NCI-H1105 treated with DMSO at 0.1 percent for 48 hours (cell line): ENCODE results near the gene BARX1.

ENCODE experiments used
- DNase-seq: peaks from one replicate; lab custom pipeline; 2025; lab: John Stamatoyannopoulos, UW

The BARX1 gene

DNA sequence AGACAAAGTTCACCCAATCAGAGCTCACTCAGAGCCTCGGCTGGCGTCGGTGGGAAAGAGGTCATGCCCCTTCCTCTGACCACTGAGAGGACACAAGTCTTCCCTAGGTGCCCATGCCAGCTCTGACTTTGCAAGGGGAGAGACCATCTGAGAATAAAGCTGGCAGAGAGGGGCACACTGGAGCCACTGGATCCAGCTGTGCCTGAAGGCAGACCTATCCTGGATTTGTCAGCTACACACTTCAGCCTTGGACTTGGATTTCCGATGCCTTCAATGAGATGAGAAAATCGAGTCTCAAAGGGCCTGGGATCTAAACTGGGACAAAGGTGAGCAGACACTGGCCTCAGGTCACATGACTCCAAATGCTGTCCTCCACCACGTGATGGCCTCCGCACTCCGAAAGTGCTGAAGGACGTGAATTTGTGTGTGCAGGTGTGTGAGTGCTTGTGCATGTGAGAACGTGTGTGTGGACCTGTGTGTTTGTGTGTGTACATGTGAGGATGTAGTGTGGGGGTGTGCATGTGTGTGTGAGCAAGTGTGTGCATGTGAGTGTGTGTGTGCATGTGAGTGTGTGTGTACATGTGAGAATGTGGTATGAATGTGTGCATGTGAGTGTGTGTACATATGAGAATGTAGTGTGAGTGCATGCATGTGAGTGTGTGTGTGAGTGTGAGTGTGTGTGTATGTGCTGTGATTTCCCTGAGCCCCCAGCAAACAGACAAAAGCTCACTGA lies 37.9 kb downstream of the BARX1 start:
- DNase-seq: no peak

DNA sequence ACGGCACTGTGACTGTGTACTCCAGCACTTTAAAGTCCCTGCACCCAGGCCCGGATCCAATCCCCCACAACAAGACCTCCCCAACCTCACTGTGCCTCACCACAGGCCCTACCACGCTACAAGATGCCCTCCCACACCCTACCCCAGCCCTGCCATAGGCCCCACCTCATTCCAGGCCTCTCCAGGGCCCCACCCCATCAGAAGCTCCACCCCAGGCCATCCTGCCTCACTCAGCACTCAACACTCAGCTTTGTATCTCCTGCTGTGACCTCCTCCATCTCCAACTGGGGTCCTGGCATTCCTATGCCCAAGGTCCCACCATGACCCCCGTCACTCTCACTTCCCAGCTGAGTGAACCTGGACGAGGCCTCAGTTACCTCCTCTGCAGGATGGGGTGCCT lies 38.8 kb downstream of the BARX1 start:
- DNase-seq: no peak

GRCh38 chr9:93911801-93912554 lies 43.2 kb downstream of the BARX1 start:
- DNase-seq: no peak

DNA sequence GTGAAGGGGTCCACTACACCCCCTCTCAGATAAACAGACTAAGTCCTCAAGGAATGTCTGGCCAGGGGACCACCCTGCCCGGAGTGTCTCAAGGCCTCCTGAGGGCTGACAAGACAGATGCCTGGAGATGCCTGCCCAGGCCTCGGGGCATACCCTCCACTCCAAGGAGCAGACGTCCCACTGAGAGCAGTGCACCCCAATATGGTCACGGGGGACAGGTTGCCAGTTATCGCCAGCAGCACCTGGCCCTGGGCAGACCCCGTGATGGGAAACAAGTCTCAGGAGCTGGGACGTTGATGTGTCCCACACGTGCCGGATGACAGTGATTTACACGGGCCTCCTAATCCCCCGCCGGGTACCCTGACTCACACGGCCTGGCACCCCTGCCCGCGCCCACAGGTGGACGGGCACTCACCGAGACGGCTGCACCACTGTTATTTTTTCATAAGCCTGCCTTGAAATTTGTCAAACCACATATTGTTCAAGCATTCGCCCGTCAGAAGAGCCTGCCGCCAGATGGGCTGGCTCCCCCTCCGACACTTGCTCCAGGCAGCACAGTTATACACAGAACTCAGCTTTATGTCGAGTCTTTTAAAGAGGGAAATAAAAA lies 43.9 kb downstream of the BARX1 start:
- no peak for DNase-seq

DNA sequence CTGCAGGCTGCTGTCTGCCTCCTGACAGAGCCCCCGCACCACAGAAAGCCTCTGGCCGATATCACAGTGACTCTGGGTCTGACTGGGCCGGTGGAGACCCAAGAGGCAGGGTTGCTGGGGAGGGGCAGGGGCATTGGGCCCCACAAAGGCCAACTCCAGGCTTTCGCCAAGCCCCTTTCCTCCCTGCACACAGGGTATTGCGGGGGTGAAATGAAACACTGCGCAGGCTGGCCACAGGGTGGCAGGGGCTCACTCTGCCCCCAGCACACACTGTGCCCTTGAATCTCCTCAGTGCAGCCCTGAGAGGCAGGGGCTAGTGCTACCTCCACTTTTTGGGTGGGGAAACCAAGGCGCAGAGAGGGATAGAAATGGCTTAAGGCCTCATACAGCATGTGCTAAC lies 44.6 kb downstream of the BARX1 start:
- DNase-seq: no peak

- no peak for DNase-seq
Measured at GRCh38 chr9:93910196-93910595, 45.0 kb downstream of the BARX1 start.

DNA sequence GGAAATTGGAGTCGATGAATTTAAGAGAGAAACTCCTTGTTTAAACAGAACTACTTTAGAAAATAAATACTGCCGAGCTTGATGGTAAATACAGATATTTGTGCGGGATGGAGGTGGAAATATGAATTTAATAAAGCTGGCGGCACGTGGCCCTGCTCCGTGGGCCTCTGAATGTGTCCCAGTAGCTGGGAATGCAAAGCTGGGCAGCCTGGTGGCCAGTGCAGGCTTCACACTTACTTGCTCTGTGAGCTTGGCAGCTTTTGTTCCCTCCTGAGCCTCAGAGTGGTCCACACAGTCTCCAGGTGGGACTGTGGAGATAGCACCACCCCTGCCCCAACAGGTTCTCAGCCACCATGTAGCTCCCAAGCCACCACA lies 45.9 kb downstream of the BARX1 start:
- no peak for DNase-seq

GRCh38 chr9:93908591-93909241 lies 46.4 kb downstream of the BARX1 start:
- peak; percentile 78 for DNase-seq

DNA sequence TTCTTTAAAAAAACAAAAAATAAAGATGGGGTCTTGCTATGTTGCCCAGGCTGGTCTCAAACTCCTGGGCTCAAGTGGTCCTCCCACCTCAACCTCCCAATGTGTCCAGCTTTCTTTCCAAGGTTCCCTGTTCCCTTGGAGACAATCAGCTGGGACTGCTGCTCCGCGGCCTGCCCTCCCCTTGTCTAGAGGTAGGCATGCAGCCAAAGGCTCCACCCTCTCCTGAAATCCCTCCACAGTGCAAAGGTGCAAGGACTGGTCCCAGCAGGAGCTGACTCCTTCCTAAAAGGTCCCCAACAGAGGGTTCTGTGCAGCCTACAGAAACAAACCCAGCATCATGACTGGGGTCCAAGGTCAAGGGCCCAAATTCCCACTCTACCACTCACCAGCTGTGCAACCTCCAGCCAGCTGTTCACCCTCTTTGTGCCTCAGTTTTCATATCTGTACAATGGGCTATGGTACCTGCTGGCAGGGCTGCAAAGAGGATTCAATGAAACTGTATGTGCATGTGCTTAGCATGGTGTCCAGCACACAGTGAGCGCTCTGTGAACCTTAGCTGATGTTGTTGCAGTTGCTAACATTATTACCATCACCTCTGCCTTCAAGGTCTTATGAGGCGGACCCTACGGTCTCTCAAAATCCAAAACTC lies 47.5 kb downstream of the BARX1 start:
- no peak for DNase-seq

- no peak for DNase-seq
Measured at GRCh38 chr9:93906195-93906880, 48.8 kb downstream of the BARX1 start.

DNA sequence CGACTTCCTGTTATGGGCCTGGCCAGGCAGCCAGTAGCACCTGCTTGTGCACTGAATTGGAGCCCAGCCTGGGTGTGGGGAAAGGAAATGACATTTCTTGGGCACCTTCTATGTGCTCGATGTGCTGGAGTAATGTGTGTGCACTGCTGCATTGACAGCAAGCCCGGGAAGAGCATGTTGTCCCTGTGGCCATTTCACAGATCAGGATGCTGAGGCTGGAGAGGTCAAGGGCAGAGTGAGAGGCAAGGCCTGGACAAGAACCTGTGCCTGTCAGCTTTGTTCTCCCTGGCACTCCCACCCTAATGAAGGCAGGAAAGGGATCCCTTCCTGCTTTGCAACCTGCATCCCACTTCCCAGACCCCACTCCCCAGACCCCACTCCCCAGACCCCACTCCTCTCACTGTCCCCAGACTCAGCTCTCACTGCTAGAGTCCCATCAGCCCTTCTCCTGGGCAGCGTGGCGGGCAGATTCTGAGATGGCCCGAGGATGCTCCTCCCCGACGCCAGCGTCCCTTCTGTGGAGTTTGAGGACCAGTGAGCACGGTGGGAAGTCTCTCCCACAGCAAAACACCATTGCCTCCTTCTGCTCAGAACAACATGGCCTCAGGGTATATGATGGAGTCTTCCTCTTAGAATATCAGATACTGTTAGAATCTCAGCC lies 49.6 kb downstream of the BARX1 start:
- no peak for DNase-seq

DNA sequence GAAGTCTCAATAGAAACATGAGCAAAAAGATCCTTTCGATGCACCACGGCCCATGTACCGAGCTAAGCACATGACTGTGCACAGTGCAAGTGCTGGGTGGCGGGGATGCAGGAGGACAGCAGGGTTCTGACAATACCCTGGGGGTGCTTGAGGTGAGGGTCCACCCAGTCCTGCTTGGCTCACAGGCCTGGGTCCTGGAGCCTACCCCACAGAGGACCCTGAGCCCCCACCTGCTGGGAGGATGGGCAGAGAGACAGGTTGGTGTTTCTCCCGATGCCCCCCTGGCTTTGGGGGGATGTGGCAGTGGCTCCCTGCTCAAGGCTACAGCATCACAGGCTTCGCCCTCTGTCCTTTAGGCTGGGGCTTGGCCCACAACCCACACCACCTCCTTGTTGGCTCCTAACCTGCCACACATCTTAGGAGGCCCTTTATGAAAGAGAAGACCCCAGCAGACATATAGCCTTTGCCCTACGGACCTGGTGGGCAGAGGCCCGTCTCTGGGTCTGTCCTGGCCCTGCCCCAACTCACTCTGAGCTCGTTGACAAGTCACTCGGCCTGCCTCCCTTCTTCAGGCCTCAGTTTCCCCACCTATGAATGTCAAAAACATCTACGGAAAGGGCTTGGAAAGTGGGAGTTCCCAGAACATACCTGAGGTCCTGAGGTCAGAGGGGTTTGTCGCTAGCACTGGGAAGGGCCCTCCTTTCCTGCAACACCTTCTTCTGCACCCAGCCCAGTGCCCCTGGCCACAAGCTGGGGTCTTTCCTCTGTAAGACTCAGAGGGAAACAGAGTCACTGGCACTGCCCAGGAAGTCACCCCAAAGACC lies 50.3 kb downstream of the BARX1 start:
- DNase-seq: no peak

GRCh38 chr9:93903886-93904648 lies 51.1 kb downstream of the BARX1 start:
- DNase-seq: no peak

DNA sequence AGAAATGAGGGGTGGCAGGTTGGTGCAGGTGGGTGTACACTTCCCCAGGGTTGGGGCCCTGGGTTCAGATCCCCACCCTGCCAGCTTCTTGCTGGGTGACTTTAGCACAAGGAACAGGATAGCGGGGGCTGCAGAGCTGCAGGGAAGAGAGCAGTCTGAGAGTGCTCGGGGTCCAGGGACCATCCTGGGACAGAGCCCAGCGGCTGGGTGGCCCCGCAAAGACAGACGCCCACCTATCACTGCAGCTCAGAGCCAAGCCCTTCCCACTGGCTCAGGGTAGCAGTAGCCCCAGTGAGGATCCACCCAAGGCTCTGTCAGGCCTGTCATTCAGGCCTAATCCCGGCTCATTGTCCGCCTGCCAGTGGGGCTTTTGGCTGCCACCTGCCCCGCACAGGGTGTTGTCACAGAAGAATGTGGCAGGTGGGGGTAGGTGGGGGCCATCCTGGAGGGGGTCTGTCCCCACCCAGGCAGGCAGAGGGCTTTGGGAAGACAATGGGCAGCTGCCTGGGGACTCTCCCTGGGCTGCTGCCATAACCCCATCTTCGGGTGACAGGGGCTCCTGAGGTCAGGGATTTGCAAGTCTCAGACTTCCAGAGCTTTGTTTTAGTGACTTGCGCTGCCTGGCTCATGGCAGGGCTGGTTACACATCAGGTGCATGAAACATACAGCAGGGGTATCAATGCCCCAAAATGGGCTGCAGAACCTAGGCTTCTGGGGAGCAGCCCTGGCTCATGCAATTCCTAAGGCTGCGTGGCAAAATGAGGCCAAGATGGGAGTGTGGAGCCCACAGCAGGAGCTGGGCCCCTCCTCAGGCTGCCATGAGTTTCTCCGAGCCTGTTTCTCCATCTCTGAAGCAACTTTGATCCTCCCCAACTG lies 52.1 kb downstream of the BARX1 start:
- no peak for DNase-seq

DNA sequence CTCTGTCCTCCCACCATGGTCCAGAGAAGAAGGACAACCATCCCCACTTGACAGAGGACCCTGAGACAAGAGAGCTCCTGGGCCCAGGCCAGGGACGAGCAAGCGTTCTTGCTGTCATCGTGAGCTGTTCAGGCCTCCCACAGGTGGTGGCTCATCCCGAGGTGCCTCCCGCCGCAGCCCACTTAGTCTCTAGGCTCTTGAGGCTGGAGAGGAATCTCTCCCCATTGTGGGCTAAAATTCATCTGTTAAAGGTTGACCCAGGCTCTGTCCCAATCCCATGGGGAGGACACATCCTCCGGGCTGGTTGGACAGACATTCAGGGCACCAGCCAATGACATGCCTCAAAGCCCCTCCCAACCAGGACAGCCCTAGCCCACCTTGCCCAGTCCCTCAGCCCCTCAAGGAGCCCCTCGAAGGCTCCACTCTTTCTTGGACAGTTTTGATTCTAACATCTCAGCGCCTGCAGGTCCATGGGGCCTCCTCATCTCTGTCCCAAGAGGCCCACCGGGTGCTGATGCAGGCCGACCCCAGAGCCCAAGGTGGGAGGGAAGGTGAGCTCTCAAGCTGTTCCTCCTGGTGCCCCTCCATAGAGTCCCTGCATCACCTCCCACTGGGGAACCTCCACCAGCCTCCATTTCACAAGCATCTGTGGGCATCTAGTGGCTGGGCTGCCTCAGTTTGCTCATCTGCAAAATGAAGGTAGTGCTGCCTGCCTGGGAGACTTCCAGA lies 52.9 kb downstream of the BARX1 start:
- no peak for DNase-seq
